ENCODE results near the gene ZBTB11.
A peak's percentile ranks its signal among the peaks of the same experiment; 100 is the strongest.
"Not testable (repeated sequence)": the region's sequence is repeated elsewhere in the genome, so short reads cannot be mapped to it uniquely, and the experiment has no call there.

Gene ZBTB11

DNA sequence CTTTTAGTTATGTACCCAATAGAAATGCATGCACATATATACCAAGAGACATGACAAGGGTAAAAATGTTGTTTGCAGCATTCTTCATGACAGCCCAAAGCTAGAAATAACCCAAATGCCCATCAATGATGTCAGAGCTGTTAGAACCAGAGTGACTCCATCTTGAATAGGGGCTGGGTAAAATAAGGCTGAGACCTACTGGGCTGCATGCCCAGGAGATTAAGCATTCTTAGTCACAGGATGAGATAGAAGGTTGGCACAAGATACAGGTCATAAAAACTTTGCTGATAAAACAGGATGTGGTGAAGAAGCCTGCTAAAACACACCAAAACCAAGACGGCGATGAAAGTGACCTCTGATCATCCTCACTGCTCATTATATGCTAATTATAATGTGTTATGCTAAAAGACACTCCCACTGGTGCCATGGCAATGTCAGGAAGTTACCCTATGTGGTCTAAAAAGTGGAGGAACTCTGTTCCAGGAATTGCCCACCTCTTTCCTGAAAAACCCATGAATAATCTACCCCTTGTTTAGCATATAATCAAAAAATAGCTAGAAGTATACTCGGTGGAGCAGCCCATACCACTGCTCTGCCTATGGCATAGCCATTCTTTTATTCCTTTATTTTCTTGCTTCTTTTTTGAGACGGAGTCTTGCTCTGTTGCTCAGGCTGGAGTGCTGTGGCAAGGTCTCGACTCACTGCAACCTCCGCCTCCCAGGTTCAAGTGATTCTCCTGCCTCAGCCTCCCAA, 32.9 kb downstream of the ZBTB11 start:
- peak; percentile 17 to 53 (median 29) for DNase-seq (ENCODE audit: low read depth in 2 of 3, low spot score in 1 of 3)

DNA sequence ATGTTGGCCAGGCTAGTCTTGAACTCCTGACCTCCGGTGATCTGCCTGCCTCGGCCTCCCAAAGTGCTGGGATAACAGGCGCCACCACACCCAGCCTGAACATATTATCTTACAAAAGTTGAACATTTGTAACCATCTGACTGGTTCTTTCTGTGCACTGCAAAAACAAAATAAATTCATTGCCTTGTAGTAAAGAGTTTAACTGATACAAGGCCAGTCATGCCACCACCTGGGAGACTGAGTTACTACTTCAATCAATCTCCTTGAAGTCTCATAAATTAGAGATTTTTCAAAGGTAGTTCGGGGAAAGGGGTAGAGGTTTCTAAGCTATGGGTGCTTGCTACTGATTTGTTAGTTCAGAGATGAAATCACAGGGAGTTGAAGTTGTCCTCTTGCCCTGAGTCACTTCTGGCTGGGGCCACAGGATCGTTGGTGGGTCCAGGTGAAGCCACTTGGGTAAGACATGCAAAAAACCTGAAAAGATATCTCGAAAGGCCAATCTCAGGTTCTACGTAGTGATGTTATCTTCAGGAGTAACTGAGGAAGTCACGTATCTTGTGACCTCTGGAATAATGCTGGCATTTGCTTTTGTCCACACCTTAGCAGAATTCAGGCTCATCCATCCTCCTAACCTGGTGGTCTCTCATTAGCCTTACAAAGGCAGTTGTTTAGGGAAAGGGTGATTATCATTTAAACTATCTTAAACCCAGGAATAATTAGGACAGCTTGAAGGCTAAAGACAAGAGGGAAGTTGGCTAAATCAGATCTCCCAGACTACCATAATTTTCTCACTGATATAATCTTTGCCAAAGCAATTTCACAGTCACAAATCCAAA, 33.7 kb downstream of the ZBTB11 start:
- DNase-seq (ENCODE audit: low read depth in 2 of 3, low spot score in 1 of 3) = no peak

DNA sequence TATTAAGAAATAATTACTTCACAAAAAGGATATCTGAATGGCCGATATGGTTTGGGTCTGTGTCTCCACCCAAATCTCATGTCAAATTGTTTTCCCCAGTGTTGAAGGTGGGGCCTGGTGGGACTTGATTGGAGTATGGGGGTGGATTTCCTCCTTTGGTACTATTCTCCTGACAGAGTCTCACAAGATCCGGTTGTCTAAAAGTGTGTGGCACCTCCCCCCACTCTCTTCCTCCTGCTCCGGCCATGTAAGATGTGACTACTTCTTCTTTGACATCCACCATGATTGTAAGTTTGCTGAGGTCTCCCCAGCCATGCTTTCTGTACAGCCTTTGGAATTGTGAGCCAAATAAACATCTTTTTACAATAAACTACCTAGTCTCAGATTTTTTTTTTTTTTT, 34.5 kb downstream of the ZBTB11 start:
- DNase-seq (ENCODE audit: low read depth in 2 of 3, low spot score in 1 of 3) = no peak

DNA sequence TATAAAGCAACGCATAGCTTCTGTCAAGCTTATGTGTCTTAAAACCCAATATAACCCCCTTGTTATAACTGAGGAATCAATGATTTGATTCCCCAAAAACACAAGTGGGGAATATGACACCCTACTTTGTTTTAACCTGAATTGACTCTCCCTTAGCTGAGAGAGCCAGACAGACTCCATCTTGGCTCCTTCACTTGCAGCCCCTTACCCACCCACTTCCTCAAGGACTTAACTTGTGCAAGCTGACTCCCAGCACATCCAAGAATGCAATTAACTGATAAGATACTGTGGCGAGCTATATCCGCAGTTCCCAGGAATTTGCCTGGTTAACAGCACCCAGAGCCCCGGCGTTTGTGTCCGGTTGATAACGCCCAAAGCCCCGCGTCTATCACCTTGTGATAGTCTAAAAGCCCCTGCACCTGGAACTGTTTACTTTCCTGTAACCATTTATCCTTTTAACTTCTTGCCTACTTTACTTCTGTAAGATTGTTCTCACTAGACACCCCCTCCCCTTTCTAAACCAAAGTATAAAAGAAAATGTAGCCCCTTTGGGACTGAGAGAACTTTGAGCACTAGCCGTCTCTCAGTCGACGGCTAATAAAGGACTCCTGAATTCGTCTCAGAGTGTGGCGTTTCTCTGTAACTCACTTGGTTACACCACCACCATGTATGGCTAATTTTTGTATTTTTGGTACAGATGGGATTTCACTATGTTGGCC, 35.4 kb downstream of the ZBTB11 start:
- not testable (repeated sequence) for DNase-seq (ENCODE audit: low read depth in 2 of 3, low spot score in 1 of 3)

DNA sequence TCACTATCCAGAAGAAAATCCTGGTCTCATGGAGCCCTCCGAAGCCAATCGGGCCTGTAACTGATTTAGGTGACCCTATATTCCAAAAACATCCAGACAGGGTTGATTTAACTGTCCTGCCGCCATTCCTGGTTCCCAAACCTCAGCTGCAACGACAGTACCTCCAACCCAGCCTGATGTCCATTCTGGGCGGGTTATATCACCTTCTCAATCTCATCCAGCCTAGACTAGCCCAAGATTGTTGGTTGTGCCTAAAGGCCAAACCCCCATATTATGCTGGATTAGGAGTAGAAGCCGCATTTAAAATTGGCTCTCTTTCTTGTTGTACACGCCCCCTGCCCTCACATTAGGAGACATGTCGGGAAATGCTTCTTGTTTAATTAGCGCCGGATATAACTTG, 36.7 kb downstream of the ZBTB11 start:
- DNase-seq (ENCODE audit: low read depth in 2 of 3, low spot score in 1 of 3) = no peak

DNA sequence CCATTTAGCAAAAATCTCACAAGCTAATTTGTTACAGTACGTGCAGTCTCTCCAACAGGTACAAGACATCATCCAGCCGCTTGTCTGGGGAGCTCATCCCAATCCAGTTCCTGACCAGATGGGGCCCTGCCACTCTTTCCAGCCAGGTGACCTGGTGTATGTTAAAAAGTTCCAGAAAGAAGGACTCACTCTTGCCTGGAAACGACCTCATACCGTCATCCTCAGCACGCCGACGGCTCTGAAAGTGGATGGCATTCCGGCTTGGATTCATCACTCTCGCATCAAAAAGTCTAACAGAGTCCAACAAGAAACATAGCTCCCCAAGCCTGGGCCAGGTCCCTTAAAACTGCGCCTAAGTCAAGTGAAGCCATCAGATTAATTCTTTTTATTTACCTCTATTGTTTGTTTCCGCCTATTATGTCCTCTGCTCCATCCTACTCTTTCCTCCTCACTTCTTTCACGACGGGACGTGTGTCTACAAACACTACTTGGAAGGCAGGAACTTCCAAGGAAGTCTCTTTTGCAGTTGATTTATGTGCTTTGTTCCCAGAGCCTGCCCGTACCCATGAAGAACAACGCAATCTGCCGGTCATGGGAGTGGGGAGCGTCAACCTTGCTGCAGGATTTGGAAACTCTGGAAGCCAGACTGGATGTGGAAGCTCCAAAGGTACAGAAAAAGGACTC, 37.5 kb downstream of the ZBTB11 start:
- DNase-seq (ENCODE audit: low read depth in 2 of 3, low spot score in 1 of 3) = no peak

DNA sequence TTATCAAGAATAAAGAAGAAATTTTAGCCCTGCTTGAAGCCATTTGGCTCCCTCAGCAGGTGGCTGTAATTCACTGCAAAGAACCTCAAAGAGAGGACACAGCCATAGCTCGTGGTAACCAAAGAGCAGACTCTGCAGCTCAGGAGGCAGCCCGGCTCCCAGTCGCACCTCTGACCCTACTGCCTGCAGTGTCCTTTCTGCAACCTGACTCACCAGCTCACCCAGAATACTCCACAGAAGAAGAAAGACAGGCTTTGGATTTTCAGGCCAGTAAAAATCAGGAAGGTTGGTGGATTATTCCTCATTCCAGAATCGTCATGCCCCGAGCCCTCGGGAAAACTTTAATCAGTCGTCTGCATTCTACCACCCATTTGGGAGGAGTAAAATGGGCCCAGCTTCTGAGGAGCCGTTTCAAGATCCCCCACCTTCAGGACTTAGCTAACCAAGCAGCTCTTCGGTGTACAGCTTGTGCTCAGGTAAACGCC, 38.6 kb downstream of the ZBTB11 start:
- no peak for DNase-seq (ENCODE audit: low read depth in 2 of 3, low spot score in 1 of 3)

DNA sequence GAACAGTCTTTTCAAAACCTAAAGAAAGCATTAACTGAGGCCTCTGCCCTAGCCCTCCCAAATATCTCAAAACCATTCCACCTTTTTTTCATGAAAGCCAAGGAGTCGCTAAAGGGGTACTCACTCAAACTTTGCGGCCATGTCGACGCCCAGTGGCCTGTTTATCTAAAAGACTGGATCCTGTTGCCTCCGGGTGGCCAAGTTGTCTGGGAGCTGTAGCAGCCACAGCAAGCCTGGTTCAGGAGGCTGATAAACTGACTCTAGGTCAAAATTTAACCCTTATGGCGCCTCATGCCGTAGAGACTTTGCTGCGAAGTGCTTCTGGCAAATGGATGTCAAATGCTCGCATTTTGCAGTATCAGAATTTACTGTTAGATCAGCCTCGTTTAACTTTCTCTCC, 39.5 kb downstream of the ZBTB11 start:
- DNase-seq (ENCODE audit: low read depth in 2 of 3, low spot score in 1 of 3) = no peak

DNA sequence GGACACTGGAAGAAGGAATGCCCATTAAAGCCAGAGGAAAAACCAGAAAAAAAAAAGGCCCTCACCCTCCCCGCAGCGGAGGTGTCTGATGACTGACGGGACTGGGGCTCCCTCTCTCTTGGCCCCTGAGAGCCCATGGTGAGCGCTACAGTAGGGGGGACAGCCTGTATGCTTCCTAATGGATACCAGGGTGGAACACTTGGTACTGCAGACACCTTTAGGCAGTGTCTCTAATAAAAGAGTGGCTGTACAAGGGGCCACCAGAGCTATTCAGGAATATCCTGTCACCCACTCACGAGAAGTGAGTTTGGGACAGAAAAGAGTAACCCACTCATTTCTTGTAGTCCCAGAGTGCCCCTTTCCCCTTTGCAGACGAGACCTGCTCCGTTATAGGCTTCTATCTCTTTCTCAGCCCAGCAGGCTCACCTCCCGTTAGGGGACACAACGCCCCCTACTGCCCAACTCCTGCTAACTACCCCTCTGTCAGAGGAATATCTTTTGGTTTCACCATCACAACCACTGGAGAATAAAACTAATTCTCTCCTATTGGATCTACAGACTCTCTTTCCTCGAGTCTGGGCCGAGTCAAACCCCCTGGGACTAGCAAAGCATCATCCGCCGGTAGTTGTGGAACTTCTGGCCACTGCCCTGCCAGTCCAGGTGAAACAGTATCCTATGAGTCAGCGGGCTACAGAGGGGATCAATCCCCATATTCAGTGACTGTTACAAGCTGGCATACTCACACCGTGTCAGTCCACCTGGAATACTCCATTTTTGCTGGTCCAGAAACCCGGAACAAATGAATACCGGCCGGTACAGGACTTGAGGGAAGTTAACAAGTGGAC, 40.8 kb downstream of the ZBTB11 start:
- peak; percentile 59 to 78 (median 63) for DNase-seq (ENCODE audit: low read depth in 2 of 3, low spot score in 1 of 3)

DNA sequence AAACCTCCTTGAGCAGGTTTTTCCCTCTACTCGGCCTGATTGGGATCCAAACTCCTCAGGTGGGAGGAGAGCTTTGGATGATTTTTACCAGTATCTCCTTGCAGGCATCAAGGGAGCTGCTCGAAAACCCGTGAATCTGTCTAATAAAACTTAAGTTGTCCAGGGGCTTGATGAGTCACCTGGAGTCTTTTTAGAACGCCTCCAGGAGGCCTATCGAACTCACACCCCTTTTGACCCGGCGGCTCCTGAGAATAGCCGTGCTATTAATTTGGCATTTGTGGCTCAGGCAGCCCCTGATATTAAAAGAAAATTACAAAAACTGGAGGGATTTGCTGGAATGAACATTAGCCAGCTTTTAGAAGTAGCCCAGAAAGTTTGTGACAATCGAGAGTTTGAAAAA, 41.6 kb downstream of the ZBTB11 start:
- DNase-seq (ENCODE audit: low read depth in 2 of 3, low spot score in 1 of 3) = no peak

DNA sequence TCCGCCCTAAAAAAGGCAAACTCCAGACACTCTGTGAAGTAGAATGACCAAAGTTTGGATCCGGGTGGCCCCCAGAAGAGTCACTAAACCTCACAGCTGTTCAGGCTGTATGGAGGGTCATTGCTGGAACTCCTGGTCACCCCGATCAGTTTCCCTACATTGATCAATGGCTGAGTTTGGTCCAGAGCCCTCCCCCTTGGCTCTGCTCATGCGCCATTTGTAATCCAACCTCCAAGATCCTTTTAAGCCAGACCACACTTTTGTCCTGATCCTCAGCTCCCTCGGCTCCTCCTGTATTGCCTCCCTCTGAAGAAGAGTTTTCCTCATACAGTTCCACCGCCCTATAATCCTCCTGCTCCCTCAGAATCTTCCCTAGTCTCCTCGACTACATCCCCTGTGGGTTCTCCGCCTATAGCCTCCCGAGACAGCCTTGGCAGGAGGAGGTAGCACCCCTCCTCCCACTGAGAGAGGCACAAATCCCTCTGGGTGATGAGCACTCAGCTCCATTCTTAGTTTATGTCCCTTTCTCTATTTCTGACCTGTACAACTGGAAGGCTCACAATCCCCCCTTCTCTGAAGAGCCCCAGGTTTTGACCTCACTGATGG, 42.2 kb downstream of the ZBTB11 start:
- DNase-seq (ENCODE audit: low read depth in 2 of 3, low spot score in 1 of 3) = no peak

DNA sequence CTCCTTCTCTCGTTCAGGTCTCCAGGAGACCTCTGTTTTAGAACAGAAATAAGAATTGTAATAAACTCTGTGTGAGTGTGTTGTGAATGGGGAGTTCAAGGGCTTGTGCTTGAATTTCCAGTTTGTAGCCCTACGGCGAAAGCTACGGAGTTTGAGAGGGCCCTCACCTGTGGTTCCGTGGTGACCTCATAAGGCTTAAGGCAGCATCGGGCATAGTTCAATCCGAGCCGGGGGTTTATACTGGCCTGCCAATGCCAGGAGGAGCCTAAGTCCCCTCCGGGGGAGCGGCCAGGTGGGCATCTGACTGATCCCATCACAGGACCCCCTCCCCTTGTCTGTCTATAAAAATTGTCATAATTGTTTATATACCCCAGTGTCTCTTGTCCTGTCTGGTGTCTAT, 43.7 kb downstream of the ZBTB11 start:
- DNase-seq (ENCODE audit: low read depth in 2 of 3, low spot score in 1 of 3) = no peak

DNA sequence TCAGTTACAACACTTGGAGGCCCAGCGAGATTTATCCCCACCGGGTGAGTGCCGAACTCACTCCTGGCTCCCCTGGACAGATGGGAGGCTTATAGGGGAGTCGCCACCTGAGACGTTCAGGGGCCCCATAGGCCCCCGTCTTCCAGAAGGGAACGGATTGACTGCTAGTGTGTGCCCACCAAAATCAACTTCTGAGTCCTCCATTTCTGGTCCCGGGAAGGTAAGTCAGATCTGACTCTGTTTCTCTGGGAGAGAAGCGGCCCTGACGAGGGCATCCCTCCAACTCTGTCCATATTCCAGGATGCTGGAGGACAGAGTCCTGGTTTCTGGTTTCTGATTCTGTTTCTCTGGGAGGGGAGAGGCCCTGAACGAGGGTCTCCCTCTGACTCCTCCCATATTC, 44.3 kb downstream of the ZBTB11 start:
- DNase-seq (ENCODE audit: low read depth in 2 of 3, low spot score in 1 of 3) = no peak

DNA sequence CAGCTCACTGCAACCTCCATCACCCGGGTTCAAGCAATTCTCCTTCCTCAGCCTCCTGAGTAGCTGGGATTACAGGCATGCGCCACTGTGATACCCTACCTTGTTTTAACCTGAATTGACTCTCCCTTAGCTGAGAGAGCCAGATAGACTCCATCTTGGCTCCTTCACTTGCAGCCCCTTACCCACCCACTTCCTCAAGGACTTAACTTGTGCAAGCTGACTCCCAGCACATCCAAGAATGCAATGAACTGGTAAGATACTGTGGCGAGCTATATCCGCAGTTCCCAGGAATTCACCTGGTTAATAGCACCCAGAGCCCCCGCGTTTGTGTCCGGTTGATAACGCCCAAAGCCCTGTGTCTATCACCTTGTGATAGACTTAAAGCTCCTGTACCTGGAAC, 45.0 kb downstream of the ZBTB11 start:
- not testable (repeated sequence) for DNase-seq (ENCODE audit: low read depth in 2 of 3, low spot score in 1 of 3)

DNA sequence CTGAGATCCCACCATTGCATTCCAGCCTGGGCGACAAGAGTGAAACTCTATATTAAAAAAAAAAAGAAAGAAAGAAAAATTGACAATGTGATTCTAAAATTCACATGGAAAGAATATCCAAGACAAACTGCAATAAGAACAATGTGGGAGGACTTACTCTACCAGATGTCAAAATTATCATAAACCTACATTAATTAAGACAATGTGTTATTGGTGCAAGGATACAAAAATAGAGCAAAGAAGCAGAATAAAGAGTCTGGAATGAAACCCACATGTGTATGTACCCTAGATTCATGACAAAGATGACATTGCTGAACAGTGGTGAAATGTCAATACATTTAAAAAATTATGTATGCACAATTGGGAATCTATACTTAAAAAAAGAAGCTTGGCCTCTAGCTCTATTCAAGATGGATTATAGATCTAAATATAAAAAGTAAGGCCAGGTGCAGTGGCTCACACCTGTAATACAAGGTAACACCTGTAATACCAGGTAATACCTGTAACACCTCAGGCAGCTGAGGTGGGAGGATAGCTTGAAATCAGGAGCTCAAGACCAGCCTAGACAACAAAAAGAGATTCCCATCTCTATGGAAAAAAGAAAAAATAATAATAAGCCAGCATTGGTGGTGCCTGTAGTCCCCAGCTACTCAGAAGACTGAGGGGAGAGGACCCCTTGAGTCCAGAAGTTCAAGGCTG, 45.7 kb downstream of the ZBTB11 start:
- DNase-seq (ENCODE audit: low read depth in 2 of 3, low spot score in 1 of 3) = no peak

DNA sequence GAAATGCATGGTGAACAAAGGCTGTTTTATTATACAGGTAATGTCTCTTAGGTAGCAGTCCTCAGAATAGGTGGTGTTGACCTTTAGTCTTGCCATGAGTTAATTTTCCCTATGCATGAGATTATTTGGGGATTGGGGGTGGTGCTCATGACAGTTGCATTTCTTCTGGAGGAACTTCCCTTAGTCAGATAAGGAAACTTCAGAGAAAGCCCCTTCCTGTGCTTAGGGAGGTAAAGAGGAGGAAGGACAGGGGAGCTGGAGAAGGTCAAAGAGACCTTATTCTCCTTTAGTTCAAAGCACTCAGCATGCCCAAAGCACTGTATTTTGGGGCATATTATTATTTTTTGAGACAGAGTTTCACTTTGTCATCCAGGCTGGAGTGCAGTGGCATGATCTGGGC, 47.7 kb downstream of the ZBTB11 start:
- no peak for DNase-seq (ENCODE audit: low read depth in 2 of 3, low spot score in 1 of 3)

DNA sequence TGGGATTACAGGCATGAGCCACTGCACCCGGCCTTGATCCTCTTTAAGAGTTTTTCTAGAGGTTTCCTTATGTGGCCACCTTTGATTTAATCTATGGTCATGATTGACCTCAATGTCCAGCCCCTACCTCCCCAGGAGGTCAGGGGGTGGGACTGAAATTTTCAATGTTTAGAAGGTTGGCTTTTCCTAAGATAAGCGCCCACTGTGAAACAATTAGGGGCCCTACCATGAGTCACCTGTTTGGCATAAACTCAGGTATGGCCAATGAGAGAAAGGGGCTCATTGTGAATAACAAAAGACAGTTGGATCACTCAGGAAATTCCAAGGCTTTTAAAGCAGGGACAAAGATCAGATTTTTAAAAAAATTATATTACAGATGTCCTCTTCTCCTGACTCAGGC, 51.1 kb downstream of the ZBTB11 start:
- no peak for DNase-seq (ENCODE audit: low read depth in 2 of 3, low spot score in 1 of 3)

DNA sequence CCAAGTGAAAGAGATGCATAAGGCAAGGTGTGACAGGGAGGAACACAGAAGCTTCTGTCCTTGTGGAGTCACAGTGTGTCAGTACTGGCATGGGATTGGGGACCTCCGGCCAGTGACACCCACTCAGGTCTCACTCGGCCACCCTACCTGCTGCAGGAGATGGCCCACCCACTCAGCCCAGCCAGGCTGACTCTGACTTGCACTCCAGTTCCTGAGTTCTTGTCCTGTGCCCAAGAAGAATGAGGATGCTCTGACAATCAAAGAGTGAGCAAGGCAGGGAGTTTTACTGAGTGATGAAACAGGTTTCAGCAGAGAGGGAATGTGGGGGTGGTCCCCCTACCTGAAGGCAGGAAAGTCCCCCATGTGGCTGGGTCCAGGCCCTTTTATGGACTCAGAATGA, 52.1 kb downstream of the ZBTB11 start:
- no peak for DNase-seq (ENCODE audit: low read depth in 2 of 3, low spot score in 1 of 3)

DNA sequence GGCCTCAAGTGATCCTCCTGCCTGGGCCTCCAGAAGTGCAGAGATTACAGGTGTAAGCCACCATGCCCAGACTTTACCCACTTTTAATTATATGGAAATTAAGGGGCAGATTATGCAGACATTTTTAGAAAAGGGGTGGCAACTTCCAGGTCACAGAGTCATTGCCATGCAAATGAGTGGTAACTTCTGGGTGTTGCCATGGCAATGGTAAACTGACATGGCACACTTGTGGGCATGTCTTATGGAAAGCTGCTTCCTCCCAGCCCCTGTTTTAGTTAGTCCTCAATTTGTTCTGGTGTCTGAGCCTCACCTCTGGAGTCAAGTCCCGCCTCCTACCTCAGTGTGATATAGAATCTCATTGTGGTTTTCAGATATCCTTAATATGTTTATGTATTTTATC, 53.3 kb downstream of the ZBTB11 start:
- no peak for DNase-seq (ENCODE audit: low read depth in 2 of 3, low spot score in 1 of 3)

Measured in stimulated activated CD4-positive, alpha-beta T cell treated with anti-CD3 and anti-CD28 coated beads, Interleukin-12 subunit alpha, Interleukin-12 subunit beta, amount 100 ng/mL, for 48 hours (primary cell).